SK-N-SH treated with all-trans-retinoic acid at 6 μM for 48 hours (cell line): ENCODE measurements around the gene QRFP.

Experiments
- ARNTL ChIP-seq: fragments of 450-650 bp; formaldehyde crosslinking; IDR thresholded peaks from 2 replicates; pipeline ENCODE4 v1.5.0; 2020; ENCODE audit warnings: low read depth, mild to moderate bottlenecking, moderate library complexity, borderline replicate concordance
- CREB5 ChIP-seq: fragments of 250-450 bp; sonication (Bioruptor Pico); IDR thresholded peaks from 2 replicates; pipeline ENCODE4 v1.5.1; 2020; ENCODE audit warnings: low read depth, mild to moderate bottlenecking, moderate library complexity
- CSRNP3 ChIP-seq: fragments of 250-450 bp; sonication (Bioruptor Pico); IDR thresholded peaks from 2 replicates; pipeline ENCODE4 v1.5.1; 2021; ENCODE audit warnings: mild to moderate bottlenecking, moderate library complexity
- ESRRG ChIP-seq: fragments of 250-450 bp; sonication (Bioruptor Pico); IDR thresholded peaks from 2 replicates; pipeline ENCODE4 v1.6.1; 2021; ENCODE audit warnings: mild to moderate bottlenecking
- PATZ1 ChIP-seq: fragments of 250-450 bp; sonication (Bioruptor Pico); IDR thresholded peaks from 2 replicates; pipeline ENCODE4 v1.8.0; 2020; ENCODE audit warnings: mild to moderate bottlenecking, moderate library complexity, borderline replicate concordance
- RARB ChIP-seq: fragments of 250-450 bp; sonication (Bioruptor Pico); IDR thresholded peaks from 2 replicates; pipeline ENCODE4 v1.8.0; 2021; ENCODE audit warnings: mild to moderate bottlenecking, moderate library complexity
- ZC3H10 ChIP-seq: fragments of 250-450 bp; sonication (Bioruptor Pico); IDR thresholded peaks from 2 replicates; pipeline ENCODE4 v1.5.1; 2021; ENCODE audit warnings: mild to moderate bottlenecking, moderate library complexity
- ZNF70 ChIP-seq: fragments of 450-650 bp; formaldehyde crosslinking; IDR thresholded peaks from 2 replicates; pipeline ENCODE4 v1.5.0; 2020; ENCODE audit warnings: mild to moderate bottlenecking, moderate library complexity
- ZNF8 ChIP-seq: fragments of 450-650 bp; formaldehyde crosslinking; IDR thresholded peaks from 2 replicates; pipeline ENCODE4 v1.5.0; 2020; ENCODE audit warnings: mild to moderate bottlenecking, moderate library complexity

- TF ChIP-seq ARNTL (CRISPR knock-in tag) (no peak), ESRRG (CRISPR knock-in tag) (no peak), ZNF8 (CRISPR knock-in tag) (no peak), ZNF70 (CRISPR knock-in tag) (no peak), PATZ1 (CRISPR knock-in tag) (no peak), RARB (CRISPR knock-in tag) (no peak), CREB5 (CRISPR knock-in tag) (no peak), ZC3H10 (CRISPR knock-in tag) (no peak), CSRNP3 (CRISPR knock-in tag) (no peak)
These were observed 1.4 kb upstream of the QRFP start for GRCh38 chr9:130897848-130898551.
